Astrocyte (in vitro differentiated cells and primary cell): ENCODE data around the gene ITSN1. TPM values are rescaled to one million over a fixed set of nuclear protein-coding genes. Genes with fewer than 3 reads are reported as not detected.

Experiments
- DNase-seq: peaks from one replicate; pipeline ENCODE4 v3.0.0-alpha.2; 2010; ENCODE audit warnings: low read depth
- FAIRE-seq: peaks from 2 replicates; lab custom pipeline; 2011; peaks lifted over from hg19 to GRCh38; lab: Jason Lieb, UNC
- H2AFZ ChIP-seq: 2 replicates; pipeline ENCODE4 v1.6.0; 2012; ENCODE audit warnings: low read depth, low read length, inconsistent platforms
- H3K27ac ChIP-seq: 2 replicates; pipeline ENCODE4 v1.5.1; 2011; ENCODE audit warnings: low read depth, low read length, inconsistent platforms
- H3K27me3 ChIP-seq: 2 replicates; pipeline ENCODE4 v1.6.0; 2011; ENCODE audit warnings: low read length, inconsistent platforms; ENCODE audit not compliant: insufficient read depth
- H3K36me3 ChIP-seq: 2 replicates; pipeline ENCODE4 v1.5.1; 2011; ENCODE audit warnings: low read length, inconsistent platforms; ENCODE audit not compliant: insufficient read depth
- H3K4me1 ChIP-seq: 2 replicates; pipeline ENCODE4 v1.5.1; 2011; ENCODE audit warnings: low read length, inconsistent platforms; ENCODE audit not compliant: insufficient read depth
- H3K4me2 ChIP-seq: 2 replicates; pipeline ENCODE4 v1.6.0; 2012; ENCODE audit warnings: low read length, inconsistent platforms
- H3K4me3 ChIP-seq: 2 replicates; pipeline ENCODE4 v1.5.1; 2011; ENCODE audit warnings: low read depth, mild to moderate bottlenecking, low read length, inconsistent platforms; ENCODE audit not compliant: insufficient read depth
- H3K79me2 ChIP-seq: 2 replicates; pipeline ENCODE4 v1.6.0; 2012; ENCODE audit warnings: mild to moderate bottlenecking, low read length, inconsistent platforms; ENCODE audit not compliant: insufficient read depth
- H3K9ac ChIP-seq: 2 replicates; pipeline ENCODE4 v1.6.0; 2012; ENCODE audit warnings: mild to moderate bottlenecking, low read length, inconsistent platforms
- H3K9me3 ChIP-seq: 2 replicates; pipeline ENCODE4 v1.5.1; 2012; ENCODE audit warnings: low read depth, mild to moderate bottlenecking, low read length, inconsistent platforms; ENCODE audit not compliant: insufficient read depth
- H4K20me1 ChIP-seq: 2 replicates; pipeline ENCODE4 v1.6.0; 2012; ENCODE audit warnings: low read length, inconsistent platforms; ENCODE audit not compliant: insufficient read depth
- H3K27ac Mint-ChIP-seq: one replicate; pipeline ENCODE4 v1.8.0; 2021; ENCODE audit warnings: mild to moderate bottlenecking, mixed read lengths; ENCODE audit not compliant: unreplicated experiment
- H3K27me3 Mint-ChIP-seq: one replicate; pipeline ENCODE4 v1.8.0; 2021; ENCODE audit warnings: low read depth, mixed read lengths; ENCODE audit not compliant: unreplicated experiment
- H3K36me3 Mint-ChIP-seq: one replicate; pipeline ENCODE4 v1.8.0; 2021; ENCODE audit warnings: low read depth, mixed read lengths; ENCODE audit not compliant: unreplicated experiment
- H3K4me1 Mint-ChIP-seq: one replicate; pipeline ENCODE4 v1.8.0; 2021; ENCODE audit warnings: low read depth, mixed read lengths; ENCODE audit not compliant: unreplicated experiment
- H3K4me3 Mint-ChIP-seq: one replicate; pipeline ENCODE4 v1.8.0; 2021; ENCODE audit warnings: mild to moderate bottlenecking, moderate library complexity, mixed read lengths; ENCODE audit not compliant: unreplicated experiment
- H3K9me3 Mint-ChIP-seq: one replicate; pipeline ENCODE4 v1.8.0; 2021; ENCODE audit warnings: mild to moderate bottlenecking, mixed read lengths; ENCODE audit not compliant: unreplicated experiment
- EZH2 ChIP-seq: IDR thresholded peaks from 2 replicates; pipeline ENCODE4 v1.6.1; 2012; ENCODE audit warnings: mild to moderate bottlenecking, low read length, inconsistent platforms; ENCODE audit not compliant: insufficient read depth
- total RNA-seq: library from RNA; stranded (reverse); gene quantifications from 2 replicates; pipeline ENCODE4 v1.2.1, GENCODE V29; 2021
- TF ChIP-seq, protein P1 (sequence below): IDR thresholded peaks from 2 replicates; pipeline ENCODE4 v1.5.1; 2011; ENCODE audit warnings: low read depth, mild to moderate bottlenecking, inconsistent platforms, low read length, moderate library complexity; ENCODE audit not compliant: insufficient read depth

ITSN1 gene
- total RNA-seq, 1 donor from 2014 or later: 77.3 TPM

- H4K20me1 ChIP-seq: peaks cover 40% of the 10 kb centered on the region
- H3K27ac ChIP-seq: no peak overlapping the region
- H3K79me2 ChIP-seq: peaks cover 84% of the 10 kb centered on the region
- H3K36me3 ChIP-seq: no peaks in the 10 kb centered on the region
- no peaks in the 10 kb centered on the region for H3K27me3 ChIP-seq
- no peak overlapping the region for H3K4me3 ChIP-seq
- no peak overlapping the region for H3K4me2 ChIP-seq
- H3K9ac ChIP-seq: no peak overlapping the region
- no peaks in the 10 kb centered on the region for H3K27me3 Mint-ChIP-seq
- FAIRE-seq: no peak
- no peak overlapping the region for H3K27ac Mint-ChIP-seq
- H3K36me3 Mint-ChIP-seq: no peaks in the 10 kb centered on the region
- H3K4me3 Mint-ChIP-seq: no peak overlapping the region
- TF ChIP-seq, protein P1, sequence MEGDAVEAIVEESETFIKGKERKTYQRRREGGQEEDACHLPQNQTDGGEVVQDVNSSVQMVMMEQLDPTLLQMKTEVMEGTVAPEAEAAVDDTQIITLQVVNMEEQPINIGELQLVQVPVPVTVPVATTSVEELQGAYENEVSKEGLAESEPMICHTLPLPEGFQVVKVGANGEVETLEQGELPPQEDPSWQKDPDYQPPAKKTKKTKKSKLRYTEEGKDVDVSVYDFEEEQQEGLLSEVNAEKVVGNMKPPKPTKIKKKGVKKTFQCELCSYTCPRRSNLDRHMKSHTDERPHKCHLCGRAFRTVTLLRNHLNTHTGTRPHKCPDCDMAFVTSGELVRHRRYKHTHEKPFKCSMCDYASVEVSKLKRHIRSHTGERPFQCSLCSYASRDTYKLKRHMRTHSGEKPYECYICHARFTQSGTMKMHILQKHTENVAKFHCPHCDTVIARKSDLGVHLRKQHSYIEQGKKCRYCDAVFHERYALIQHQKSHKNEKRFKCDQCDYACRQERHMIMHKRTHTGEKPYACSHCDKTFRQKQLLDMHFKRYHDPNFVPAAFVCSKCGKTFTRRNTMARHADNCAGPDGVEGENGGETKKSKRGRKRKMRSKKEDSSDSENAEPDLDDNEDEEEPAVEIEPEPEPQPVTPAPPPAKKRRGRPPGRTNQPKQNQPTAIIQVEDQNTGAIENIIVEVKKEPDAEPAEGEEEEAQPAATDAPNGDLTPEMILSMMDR: no peak
- TF ChIP-seq EZH2: no peak
- no peaks in the 10 kb centered on the region for H3K9me3 ChIP-seq
- H3K9me3 Mint-ChIP-seq: no peaks in the 10 kb centered on the region
- H3K4me1 ChIP-seq: peaks cover 16% of the 10 kb centered on the region
- peaks cover 43% of the 10 kb centered on the region for H3K4me1 Mint-ChIP-seq
- no peak for DNase-seq
- H2AFZ ChIP-seq: no peak overlapping the region
Observed at GRCh38 chr21:33690874-33691273, 48.6 kb downstream of the ITSN1 start.

DNA sequence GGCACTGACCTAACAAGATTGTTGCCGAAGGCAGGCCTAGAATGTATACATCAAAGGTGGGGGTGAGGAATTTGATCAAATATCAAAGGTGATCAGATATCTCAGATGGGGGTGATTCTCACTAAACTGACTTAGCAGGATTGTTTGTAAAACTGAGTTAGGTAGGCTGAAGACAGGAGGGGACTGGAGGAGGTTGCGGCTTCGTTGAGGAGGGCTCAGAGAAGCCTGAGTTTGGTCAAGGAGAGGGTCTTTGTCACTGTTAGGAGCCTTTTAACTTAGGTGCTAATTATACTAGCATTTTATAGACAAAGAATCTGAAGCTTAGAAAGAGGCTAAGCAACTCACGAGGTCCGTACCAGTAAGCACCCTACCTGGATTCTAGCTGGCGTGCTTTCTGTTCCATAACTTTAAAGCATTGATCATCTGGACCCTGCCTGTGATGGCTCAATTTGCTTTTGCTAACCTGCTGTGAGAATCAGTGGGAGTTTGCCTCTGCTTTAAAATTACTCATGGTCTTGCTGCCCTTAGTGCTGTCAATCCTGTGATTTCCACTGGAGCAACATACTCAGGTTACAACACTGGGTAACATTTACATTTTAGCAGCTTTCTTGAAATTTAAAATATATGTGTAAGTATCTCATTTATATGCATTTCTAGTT, 49.8 kb downstream of the ITSN1 start:
- no peak overlapping the region for H3K27ac Mint-ChIP-seq
- no peak for DNase-seq
- Histone ChIP-seq H3K27ac (no peak overlapping the region), H3K4me2 (no peak overlapping the region), H3K4me3 (no peak overlapping the region), H3K27me3 (no peaks in the 10 kb centered on the region), H2AFZ (no peak overlapping the region), H4K20me1 (peaks cover 52% of the 10 kb centered on the region), H3K9ac (no peak overlapping the region), H3K4me1 (peaks cover 6% of the 10 kb centered on the region), H3K36me3 (no peaks in the 10 kb centered on the region), H3K79me2 (peaks cover 84% of the 10 kb centered on the region), H3K9me3 (no peaks in the 10 kb centered on the region)
- no peaks in the 10 kb centered on the region for H3K27me3 Mint-ChIP-seq
- no peak overlapping the region for H3K4me3 Mint-ChIP-seq
- H3K9me3 Mint-ChIP-seq: no peaks in the 10 kb centered on the region
- TF ChIP-seq, protein P1: no peak
- TF ChIP-seq EZH2: no peak
- peaks cover 45% of the 10 kb centered on the region for H3K4me1 Mint-ChIP-seq
- no peaks in the 10 kb centered on the region for H3K36me3 Mint-ChIP-seq
- no peak for FAIRE-seq

DNA sequence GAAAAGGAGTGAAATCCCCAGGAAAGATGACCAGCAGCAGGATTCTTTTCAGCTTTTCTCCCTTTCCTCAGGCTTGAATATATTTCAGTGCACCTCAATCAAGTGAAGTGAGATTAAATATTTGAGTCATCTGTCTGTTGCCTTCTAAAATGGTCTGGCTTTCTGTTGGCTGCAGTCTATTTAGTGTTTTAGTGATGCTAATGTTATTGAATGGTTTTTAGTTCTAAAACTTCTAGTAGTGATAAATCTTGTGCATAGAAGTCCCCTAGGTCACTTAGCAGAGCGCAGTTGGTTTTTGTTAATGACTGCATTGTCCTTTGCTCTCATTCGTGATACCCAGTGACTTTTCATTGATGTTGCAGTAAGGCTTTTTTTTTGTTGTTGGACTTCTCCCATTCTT, 53.5 kb downstream of the ITSN1 start:
- no peak overlapping the region for H2AFZ ChIP-seq
- no peaks in the 10 kb centered on the region for H3K27me3 Mint-ChIP-seq
- no peaks in the 10 kb centered on the region for H3K36me3 Mint-ChIP-seq
- H3K27ac ChIP-seq: no peak overlapping the region
- no peaks in the 10 kb centered on the region for H3K36me3 ChIP-seq
- DNase-seq (no peak), FAIRE-seq (no peak)
- no peak overlapping the region for H3K4me2 ChIP-seq
- H3K9ac ChIP-seq: no peak overlapping the region
- H3K27me3 ChIP-seq: no peaks in the 10 kb centered on the region
- H3K4me3 Mint-ChIP-seq: no peak overlapping the region
- H3K4me1 ChIP-seq: no peaks in the 10 kb centered on the region
- TF ChIP-seq, protein P1: no peak
- TF ChIP-seq EZH2: no peak
- peaks cover 36% of the 10 kb centered on the region for H3K4me1 Mint-ChIP-seq
- no peak overlapping the region for H3K27ac Mint-ChIP-seq
- H3K79me2 ChIP-seq: peaks cover 88% of the 10 kb centered on the region
- H4K20me1 ChIP-seq: peaks cover 62% of the 10 kb centered on the region
- H3K9me3 ChIP-seq: no peaks in the 10 kb centered on the region
- no peaks in the 10 kb centered on the region for H3K9me3 Mint-ChIP-seq
- no peak overlapping the region for H3K4me3 ChIP-seq
